ENCODE data around the gene OLFML2A.
"Not testable (repeated sequence)": the region's sequence is repeated elsewhere in the genome, so short reads cannot be mapped to it uniquely, and the experiment has no call there.

The OLFML2A gene

GRCh38 chr9:124760719-124761118, 16.2 kb upstream of the OLFML2A start:
- DNase-seq (ENCODE audit: extremely low read depth in 1 of 2, low read depth in 1 of 2) = no peak

- no peak for DNase-seq (ENCODE audit: extremely low read depth in 1 of 2, low read depth in 1 of 2)
These were observed 15.7 kb upstream of the OLFML2A start for GRCh38 chr9:124761196-124761595.

DNA sequence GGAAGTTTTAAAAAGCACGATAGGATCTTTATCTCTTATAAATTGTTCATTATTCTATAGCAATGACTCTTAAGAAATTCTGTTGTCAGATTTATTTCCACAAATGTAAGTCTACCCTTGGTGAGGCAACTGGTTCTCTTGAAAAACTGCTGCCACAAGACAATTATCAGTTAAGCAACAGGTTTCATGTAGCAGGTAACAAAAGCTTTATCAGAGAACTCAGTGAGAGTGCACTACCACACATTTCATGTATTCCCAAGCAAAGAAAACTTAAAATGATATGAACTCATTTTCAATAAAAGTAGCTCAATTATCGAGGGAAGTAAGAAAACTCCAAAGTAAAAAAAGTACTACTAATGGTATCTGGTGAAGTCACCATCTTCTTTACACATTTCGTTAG, 15.2 kb upstream of the OLFML2A start:
- DNase-seq (ENCODE audit: extremely low read depth in 1 of 2, low read depth in 1 of 2) = no peak

DNA sequence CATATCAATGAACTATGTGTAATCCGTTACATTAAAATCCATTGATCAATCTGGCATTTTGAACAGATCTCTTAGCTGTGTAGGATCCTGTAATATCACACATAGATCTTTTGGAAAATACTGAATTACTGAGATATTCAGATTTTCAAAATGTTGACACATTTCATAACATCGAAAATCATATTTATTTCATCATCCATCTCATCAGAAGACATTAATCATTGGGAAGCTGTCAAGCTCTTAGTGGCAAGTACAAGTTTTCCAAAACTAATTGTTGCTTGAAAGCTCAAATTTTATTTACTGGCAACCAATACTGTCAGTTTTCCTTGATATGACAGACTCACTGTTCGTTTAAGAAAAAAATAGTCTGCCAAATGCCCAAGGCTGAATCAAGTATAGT, 14.3 kb upstream of the OLFML2A start:
- no peak for DNase-seq (ENCODE audit: extremely low read depth in 1 of 2, low read depth in 1 of 2)

GRCh38 chr9:124764774-124765438, 12.0 kb upstream of the OLFML2A start:
- DNase-seq (ENCODE audit: extremely low read depth in 1 of 2, low read depth in 1 of 2) = no peak

DNA sequence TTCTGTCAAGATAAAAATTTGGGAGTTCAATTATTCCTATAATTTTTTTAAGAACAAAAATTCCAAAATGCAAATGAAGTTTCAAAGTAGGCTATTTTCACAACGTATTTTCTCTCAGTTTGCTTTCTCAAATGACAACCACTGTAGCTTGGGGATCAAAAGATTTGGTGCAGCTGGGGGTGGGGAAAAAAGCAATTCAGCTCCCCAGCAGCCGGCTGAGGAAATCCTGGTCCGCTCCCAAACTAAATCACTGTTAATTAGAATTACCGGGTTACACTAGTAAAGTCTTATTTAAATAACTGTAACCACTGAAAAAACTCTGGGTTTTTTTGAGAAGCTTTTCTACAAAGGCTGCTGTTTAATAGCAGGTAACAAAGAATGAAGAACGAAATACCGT, 11.5 kb upstream of the OLFML2A start:
- DNase-seq (ENCODE audit: extremely low read depth in 1 of 2, low read depth in 1 of 2) = no peak

- DNase-seq (ENCODE audit: extremely low read depth in 1 of 2, low read depth in 1 of 2) = no peak
These were observed 10.6 kb upstream of the OLFML2A start for GRCh38 chr9:124766326-124766725.

DNA sequence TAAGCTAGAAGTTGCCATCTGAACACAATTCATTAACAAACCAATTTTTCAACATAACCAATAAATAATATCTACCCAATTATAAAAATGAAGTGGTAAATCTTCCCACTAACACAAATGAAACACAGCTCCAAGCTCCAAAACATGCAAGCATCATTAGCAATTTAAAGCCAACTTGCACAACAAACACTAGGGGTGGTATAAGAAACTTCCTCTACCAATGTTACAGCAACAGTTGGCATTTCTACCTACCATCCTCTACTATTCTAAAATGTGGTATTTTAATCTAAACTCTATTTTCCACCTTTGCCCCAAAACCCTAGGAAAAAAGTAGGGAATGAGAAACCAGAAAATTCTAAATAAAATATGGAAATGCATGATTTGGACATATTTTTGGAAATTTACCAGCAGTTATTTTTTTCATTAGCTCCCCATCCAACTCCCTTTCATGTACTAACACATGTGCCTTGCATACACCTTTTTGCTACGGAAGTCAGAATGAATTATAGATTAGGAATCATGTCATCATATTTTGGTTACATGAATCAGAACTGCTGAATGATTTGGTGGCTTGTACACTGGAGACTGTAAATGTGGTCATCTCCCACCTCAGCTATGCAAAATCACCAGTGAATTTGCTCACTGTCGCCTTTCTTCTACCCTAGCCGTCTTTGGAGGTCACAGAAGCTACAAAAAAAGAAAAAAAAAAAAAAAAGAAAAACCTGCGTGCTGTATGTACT, 9.9 kb upstream of the OLFML2A start:
- no peak for DNase-seq (ENCODE audit: extremely low read depth in 1 of 2, low read depth in 1 of 2)

GRCh38 chr9:124767821-124768220, 9.1 kb upstream of the OLFML2A start:
- DNase-seq (ENCODE audit: extremely low read depth in 1 of 2, low read depth in 1 of 2) = no peak

DNA sequence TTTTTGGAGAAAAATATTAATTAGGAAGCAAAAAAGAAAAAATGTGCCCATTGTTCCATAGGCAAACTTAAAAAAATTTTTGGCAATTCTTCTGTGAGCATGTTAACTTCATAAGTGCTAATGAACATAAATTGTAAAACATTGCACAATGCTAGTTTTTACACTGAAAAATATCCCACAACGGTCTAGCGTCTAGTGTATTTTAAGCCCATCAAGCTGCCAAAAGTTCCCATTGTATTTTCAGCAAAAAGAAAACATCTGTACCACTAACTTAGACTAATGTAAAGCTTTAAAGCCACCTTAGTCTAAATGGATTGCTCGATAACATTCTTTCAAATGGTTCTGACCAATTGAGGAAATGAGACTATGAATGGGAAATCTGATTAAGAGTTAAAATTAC, 8.6 kb upstream of the OLFML2A start:
- no peak for DNase-seq (ENCODE audit: extremely low read depth in 1 of 2, low read depth in 1 of 2)

GRCh38 chr9:124768750-124769548, 8.0 kb upstream of the OLFML2A start:
- DNase-seq (ENCODE audit: extremely low read depth in 1 of 2, low read depth in 1 of 2) = no peak

DNA sequence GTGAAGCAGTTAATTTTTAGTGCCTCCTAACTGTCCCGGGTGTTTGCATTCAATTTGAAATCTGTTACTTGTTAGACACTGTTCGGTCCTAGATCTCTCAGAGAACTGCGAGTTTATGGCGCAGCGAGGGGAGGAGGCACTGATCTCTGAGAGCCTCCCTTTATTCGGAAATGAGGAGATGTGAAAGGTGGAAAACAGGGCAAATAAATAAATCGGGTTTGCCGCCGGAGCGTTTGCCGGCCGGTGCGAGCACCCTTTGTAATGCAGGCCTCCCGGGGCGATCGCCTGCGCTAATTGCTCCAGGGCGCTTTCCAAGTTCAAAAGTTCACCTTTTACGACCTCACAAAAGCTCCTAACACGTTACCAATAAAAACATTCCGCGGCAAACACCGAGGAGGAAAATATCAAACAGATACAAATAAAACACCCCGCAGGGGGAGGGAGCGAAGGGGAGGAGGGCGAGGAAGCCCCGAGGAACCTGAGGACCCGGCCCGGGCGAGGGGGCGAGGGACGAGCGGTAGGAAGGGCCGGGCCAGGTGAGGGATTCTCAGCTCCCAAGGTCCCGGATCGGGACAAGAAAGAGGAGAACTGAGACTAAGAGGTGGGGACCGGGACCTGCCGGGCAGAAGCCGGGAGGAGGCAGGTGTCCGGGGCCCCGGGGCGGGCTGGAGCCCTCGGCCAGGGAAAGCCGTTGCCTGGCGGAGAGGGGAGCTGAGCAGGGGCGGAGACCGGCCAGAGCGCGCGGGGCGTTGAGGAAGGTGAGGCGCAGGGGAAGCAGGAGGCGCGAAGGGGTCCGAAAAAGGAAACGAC, 7.2 kb upstream of the OLFML2A start:
- DNase-seq (ENCODE audit: extremely low read depth in 1 of 2, low read depth in 1 of 2) = no peak

- DNase-seq (ENCODE audit: extremely low read depth in 1 of 2, low read depth in 1 of 2) = peak in 1 of 2 donors; percentile 4
These were observed 6.4 kb upstream of the OLFML2A start for GRCh38 chr9:124770359-124771020.

DNA sequence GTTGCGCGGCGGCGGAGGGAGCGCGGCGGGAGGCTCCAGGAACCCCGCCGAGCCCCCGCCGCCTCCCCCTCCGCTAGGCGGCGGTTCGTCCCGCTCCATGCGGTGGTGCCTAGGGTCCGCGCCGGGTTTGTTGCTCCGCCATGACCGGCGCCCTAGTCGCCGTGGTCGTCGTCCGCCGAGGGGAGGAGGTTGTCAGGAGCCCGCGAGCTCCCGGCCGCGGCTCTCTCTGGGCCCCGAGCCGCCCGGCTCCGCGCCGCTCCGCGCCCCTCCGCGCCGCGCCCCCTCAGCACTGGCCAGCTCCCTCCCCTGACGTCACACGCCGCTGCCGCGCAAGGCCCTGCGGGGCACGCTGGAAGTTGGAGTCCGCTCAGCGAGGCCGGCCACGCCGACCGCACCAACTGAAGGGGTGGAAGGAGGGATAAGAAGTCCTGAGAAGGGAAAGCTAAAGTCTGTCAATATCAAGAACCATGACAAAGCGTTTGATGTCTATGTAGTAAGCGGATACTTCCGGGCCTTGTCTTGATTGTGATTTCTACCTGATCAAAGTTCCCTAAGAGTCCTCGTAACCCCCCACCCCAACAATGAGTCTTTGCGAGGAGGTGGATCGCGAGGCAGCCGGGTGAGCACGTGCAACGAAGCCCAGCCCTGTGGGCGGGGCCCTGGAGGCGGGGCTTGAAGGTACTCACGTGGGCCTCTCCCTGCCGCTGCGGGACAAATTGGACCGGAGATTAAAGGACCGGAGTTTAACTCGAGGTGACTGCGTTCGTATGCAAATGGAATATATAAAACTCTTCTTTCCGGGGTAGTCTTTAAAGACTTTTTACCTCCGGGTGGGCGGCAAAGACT, 5.7 kb upstream of the OLFML2A start, which contains the start of gene NR6A1:
TSS of gene NR6A1 (minus strand) at position 291 of the 846 bp plus-strand sequence.
- DNase-seq (ENCODE audit: extremely low read depth in 1 of 2, low read depth in 1 of 2) = peak; percentile 77 to 89

DNA sequence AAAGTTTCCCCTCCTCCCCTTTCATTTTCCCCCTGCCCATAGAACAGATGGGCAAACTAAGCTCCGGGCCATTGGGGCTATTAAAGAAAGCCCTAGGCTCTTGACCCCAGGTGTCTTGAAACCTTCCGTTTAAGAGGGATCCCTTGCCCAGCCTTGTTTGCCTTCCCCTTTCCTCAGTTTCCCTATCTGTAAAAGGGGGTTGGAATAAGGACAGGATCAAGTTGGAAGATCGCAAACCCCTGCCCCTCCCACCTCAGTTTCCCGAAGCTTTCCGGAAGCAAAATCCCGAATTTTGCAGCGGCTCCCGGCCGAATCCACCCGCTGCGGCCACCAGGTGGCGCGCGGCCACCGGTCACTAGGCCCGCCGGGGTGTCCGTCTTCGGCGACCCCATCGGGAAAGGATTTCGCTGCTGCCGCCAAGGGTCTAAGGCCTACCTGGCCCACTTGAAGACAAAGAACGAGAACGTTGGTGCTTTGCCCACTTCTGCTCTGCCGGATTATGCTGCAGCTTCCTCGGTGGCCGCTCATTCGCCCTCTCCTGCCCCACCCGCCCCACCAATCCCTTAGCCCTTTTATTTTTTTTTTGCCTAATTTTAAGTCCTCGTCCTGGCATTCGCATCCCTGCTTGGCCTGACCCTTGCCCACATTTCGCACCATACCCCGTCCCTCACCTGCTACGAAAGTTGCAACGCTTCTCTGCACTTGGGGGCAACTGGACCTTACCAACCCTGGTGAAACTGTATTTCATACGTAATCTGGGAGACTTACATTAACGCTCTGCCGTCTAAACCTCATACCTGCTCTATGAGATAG, 4.9 kb upstream of the OLFML2A start:
- no peak for DNase-seq (ENCODE audit: extremely low read depth in 1 of 2, low read depth in 1 of 2)

- not testable (repeated sequence) for DNase-seq (ENCODE audit: extremely low read depth in 1 of 2, low read depth in 1 of 2)
These were observed 4.1 kb upstream of the OLFML2A start for GRCh38 chr9:124772877-124773276.

DNA sequence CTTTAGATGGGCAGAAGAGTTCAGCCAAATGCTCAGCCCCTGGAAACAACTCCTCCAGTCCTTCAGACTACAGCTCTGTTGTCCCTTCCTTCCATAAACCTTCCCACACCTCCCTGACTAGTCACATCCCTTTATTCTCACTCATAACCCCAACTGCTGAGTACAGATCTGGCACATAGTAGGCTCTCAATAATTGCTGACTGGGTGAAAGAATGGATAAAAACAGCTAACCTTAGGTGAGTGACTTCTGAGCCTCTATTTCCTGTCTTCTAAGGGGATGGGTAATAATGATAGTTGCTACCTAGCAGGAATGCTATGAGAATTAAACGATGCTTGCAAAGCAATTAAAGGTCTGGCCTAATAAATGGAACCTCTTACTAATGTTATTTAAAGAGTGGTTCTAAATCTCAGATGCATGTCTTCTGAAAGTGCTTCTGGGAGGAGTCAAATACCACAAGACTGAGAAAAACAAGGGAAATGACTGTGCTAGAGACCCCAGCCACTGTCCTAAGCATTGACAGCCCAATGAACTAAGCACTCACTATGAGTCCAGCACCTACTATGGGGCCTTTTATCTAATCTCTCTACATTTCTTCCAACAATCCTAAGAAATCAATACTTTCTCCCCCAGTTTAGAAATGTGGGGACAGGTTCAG, 3.3 kb upstream of the OLFML2A start:
- DNase-seq (ENCODE audit: extremely low read depth in 1 of 2, low read depth in 1 of 2) = no peak

Data from activated CD8-positive, alpha-beta memory T cell treated with anti-CD3 and anti-CD28 coated beads for 1 hour (primary cell).